Measurements from ENCODE around the gene C1orf116.

- TF ChIP-seq CTCF (conservative IDR thresholded peaks at IDR 0.05) (no peak), ZFX (IDR thresholded peaks at IDR 0.05) (no peak)
These were observed 14.7 kb downstream of the C1orf116 start for GRCh38 chr1:207017615-207018559.

Data from C4-2B (cell line).